HCEC 1CT (cell line): ENCODE measurements around the gene AGTRAP.

Experiments
- DNase-seq: peaks from one replicate; pipeline ENCODE4 v3.0.0-alpha.2; 2017

Gene AGTRAP

DNA sequence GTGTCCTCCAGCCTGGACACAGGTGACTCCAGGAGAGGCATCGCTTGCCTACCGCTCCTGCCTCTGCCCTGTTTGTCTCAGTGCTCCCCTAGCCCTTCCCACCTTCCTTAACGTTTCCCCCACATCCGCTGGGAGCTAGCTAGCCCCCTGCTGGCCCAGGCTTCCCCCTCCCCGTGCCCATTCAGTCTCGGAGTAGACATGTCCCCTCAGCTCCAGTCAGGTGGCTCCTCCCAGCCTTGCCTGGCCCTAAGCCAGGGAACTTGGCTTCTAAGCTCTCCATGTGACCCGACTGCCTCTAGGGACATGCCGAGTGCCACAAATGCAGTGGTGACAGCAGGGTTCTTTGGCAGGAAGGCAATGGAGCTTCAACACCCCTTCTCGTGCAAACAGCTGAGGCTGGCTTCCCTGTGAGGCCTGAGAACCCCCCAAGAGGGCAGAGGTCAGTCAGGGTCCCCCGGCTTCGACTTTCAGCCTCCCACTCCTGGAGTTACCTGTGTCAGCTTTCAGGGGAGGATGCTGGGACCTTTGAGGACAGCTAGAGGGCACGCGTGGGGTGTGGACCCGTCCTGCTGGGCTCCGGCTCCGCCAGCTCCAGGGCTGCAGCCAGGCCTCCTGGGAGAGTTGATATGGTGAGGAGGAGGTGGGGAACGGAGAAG lies 28.2 kb upstream of the AGTRAP start:
- DNase-seq, result no peak

DNA sequence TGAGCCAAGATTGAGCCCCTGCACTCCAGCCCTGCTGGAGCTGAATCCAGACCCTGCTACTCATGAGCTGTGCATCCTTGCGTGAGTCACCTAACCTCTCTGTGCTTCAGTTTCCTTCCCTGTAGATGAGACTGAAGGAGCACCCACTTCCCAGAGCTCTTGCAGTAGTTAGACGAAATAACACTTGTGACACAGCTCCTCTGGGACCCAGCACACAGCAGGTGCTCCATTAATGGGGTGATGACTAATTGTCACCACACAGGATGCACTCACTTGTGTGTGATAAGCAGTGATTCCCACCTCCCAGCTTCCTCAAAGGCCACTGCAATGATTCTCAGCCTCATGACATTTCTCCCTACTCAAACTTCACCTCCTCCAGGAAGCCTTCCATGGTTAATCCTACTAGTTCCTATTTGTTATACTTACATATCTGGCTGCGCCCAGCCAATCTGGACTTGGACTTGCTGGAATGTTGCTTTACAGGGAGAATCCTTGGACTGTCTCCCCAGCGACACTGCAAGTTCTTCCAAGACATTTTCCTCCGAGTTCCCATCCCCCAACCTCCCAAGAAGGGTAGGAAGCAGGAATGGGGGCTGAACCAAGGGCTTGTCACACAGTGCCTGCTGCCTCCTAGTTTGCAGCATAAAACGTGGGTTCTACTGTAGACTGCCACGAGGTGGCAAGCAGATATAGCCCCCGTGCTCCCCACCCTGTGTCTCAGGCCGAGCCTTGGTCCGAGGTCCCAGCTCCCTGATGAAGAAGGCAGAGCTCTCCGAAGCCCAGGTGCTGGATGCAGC lies 27.2 kb upstream of the AGTRAP start:
- DNase-seq, result no peak

DNA sequence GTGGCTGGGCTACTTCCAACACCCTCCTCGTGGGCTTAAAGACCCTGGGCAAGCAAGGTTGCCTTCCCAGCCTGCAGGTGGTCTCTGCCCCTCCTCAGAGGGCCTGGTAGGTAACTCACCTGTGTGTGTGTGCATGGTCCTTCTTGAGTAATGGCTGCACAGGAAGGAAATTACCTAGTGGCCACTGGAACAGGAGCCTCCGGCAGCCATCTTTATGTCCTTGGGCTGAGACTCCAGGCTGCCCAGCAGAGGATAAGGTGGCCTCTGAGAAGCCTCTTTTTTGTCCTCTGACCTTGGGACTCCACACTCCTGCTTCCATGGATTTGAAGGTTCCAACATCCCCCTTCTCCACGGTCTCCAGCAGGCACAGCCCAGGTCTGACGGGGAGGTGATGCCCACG lies 24.4 kb upstream of the AGTRAP start:
- no peak for DNase-seq

DNA sequence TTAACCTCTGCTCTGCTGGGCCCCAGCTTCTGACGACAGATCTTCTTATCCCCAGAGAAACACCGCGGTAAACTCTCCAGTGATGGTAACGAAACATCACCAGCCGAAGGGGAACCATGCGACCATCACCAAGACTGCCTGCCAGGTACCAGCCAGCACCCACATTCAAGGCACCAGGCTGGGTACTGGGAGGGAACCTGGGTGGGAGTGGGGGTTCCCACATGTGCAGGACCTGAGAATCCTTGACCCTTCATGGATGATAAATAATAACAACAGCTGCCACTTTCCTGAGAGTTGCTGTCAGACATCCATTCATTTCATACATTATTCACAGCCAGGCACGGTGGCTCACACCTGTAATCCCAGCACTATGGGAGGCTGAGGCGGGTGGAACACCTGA lies 23.7 kb upstream of the AGTRAP start:
- DNase-seq, result no peak

DNA sequence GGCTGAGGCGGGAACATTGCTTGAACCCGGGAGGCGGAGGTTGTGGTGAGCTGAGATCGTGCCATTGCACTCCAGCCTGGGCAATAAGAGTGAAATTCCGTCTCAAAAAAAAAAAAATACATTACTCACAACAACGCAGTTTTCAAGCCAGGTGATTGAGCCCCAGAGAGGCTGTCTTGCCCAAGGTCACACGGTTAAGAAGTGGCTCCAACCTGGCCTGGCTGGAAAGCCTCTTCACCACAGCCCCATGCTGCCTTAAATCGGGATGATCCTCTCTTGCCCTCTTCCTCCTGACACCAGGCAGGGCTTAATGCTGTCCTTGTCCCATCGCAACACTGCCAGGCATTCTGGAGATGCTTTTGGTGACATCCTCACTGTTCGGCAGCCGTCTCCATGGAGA lies 22.8 kb upstream of the AGTRAP start:
- no peak for DNase-seq

DNA sequence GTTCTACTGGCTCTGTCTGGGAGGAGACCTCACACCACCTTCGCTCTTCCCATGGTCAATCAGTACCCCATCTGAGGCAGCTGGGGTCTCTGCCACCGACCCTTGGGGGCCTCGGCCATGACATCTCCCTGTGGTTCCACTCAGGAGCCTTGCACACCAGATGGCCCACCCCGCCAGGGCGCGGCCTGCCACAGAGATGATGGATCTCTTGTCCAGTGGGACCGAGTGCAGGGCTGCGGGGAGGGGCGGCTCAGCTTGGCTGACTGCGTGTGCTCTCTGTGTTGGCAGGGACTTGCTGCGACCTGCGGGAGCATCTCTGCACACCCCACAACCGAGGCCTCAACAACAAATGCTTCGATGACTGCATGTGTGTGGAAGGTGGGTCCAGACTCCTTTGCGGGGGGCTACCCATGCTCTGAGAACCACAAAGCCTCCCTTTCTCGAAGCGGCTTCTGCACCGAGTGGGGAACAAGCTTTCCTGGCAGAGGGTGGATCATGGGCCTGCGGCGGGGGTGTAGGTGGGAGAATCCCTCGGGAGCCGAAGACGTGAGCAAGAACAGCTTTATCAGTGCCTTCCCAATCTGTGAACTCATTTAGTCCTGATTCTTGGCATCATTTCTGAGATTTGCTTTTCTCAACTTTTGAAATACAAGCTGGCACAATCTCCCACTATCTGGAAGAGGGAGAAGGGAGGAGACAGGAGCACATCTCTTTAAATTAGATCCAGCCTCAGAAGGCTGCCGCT lies 20.9 kb upstream of the AGTRAP start:
- no peak for DNase-seq

DNA sequence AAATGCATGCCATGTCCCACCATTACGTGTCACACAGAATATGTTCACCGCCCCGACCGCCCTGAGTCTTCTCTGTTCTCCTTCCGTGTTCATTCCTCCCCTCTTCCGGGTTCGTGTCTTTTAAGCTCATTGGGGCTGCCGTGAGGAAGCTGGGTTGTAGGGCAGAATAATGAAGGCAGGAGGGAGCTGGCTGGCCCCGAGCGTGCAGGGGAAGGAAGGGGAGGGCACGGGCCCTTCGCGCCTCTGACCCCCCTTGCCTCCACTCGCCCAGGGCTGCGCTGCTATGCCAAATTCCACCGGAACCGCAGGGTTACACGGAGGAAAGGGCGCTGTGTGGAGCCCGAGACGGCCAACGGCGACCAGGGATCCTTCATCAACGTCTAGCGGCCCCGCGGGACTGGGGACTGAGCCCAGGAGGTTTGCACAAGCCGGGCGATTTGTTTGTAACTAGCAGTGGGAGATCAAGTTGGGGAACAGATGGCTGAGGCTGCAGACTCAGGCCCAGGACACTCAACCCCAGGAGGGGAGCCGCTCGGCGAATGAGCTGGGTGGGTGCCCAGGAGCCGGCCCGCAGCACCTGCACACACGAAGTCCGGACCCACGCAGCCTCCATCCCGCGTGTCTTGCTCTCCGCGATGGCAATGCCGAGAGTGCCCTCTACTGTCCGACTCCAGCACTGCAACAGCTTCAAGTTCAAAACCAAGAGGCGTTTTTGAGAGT lies 16.5 kb upstream of the AGTRAP start:
- peak; percentile 30 for DNase-seq

DNA sequence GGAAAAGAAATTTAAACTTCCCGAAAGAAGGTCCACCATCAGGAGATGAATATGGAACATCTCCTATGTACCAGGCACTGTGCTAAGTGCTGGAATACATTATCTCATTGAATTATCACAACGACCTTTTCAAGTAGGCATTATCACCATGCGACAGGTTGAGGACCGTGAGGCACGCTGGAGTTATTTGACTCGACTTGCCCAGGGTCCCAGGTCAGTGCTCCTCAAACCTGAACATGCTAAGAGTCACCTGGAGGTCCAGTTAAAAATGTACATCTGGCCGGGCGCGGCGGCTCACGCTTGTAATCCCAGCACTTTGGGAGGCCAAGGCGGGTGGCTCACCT lies 15.9 kb upstream of the AGTRAP start:
- DNase-seq, result no peak

DNA sequence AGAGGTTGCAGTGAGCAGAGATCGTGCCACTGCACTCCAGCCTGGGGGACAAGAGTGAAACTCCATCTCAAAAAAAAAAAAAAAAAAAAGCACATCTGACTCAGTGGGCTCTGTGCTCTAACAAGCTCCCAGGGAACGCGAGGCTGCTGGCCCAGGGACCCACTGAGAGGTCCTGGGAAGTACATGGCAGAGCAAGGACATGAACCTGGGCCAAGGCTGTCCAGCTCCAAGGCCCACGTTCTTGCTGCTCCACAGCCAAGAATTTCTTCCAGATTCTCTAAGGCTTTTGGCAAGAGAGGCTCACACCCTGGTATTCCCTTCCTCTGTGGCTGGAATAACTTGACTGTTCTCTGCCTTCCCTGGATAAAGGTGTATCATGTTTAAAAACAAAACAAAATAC lies 15.4 kb upstream of the AGTRAP start:
- DNase-seq, result no peak

DNA sequence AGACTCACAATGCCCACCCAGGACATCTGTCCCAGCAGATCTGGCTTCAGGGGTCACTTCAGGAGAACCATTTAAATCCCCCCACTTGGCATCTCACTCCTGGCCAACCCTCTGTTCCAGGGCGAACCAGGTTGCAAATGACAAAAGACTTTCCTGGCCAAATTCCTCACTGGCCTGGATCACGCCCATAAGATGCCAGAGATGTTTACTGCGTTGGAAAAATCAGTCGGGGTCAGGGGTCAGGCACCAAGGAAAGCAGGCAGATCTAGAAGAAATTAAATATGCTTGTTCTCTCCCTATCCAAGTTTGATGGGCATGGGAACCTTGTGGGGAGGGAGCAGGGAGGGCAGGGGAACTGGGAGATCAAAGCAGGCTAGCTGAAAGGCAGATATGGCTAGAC lies 14.6 kb upstream of the AGTRAP start:
- DNase-seq, result no peak

DNA sequence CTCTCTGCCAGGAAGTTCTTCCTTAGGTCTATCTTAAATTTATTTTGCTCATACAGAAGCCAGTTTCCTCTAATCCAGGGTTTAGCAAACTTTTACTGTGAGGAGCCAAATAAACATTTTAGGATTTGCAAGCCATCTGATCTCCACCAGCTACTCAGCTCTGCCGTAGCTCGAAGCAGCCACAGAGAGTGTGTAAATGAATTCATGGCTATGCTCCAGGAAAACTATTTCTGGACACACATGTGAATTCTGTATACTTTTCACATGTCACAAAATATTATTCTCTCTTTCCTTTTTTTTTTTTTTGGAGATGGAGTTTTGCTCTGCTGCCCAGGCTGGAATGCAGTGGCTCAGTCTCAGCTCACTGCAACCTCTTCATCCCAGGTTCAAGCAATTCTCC lies 13.4 kb upstream of the AGTRAP start:
- DNase-seq, result no peak

DNA sequence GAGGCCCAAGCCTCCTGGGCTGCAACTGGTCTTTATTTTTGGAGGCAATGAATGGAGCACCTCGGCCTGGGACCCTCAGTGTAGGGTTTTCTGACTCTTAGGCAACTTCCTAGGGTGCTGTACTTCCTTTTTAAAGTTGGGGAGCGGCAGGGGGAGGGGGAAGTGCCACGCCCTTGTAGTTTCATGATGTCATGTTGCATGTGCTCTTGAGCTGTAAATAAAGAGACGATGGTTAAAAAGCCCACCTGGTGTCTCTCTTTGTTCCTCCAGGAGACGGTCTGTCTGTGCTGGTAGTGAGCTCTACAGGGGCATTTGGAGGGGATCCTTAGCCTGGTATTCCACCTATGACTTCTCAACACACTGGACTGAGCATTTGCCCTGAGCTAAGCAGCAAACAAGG lies 10.3 kb upstream of the AGTRAP start:
- no peak for DNase-seq

DNA sequence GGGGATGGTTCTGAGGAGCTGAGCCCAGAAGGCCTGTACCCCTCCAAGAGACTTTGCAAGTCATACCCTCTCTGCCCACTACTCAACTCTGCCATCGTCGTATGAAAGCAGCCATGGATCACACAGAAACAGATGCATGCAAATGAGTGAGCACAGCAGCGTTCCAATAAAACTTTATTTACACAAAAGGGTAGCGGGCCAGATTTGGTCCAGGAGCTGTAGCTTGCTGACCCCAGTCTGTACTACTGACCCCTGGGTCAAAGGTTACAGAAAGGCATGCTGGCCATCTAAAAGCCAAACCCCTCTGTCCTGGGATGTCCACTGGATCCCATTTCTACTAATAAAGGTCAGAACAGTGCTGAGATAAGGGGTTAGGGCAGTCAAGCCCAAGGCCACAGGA lies 8.8 kb upstream of the AGTRAP start:
- no peak for DNase-seq

DNA sequence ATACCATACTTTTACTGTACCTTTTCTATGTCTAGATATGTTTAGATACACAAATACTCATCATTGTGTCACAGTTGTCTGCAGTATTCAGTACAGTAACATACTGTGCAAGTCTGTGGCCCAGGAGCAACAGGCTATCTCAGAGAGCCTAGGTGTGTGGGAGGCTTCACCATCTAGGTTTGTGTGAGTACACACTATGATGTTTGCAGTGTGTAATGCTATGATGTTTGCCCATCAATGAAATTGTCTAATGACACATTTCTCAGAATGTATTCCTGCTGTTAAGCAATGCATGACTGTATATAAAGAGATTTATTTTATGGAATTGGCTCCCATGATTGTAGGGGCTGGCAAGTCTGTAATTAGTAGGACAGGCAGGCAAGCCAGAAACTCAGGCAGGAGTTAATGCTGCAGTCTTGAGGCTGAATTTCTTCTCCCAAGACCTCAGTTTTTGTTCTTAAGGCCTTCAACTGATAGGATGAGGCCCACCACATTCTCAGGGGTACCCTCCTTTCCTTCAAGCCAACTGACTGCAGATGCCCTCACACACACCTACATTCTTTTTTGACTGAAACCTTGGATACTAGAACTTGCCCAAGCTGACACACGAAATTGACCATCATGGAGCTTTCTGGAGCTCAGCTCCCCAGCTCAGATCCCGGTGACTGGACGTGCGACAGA lies 7.7 kb upstream of the AGTRAP start:
- no peak for DNase-seq

DNA sequence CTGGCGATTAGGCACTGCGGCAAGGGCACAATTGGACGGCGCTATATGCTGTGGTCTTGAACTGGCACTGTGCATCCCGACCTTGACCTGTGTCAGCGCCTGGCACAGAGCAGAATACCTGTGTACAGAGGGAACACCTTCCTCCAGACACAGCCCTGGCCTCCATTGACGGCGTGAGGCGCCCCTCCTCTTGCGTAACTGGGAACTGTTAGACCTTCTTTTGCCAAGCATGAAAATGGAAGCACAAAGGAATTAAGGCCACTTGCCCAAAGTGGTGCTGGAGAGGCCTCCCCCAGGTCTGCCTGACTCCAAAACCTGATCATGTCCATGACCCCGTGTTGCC lies 6.8 kb upstream of the AGTRAP start:
- no peak for DNase-seq

DNA sequence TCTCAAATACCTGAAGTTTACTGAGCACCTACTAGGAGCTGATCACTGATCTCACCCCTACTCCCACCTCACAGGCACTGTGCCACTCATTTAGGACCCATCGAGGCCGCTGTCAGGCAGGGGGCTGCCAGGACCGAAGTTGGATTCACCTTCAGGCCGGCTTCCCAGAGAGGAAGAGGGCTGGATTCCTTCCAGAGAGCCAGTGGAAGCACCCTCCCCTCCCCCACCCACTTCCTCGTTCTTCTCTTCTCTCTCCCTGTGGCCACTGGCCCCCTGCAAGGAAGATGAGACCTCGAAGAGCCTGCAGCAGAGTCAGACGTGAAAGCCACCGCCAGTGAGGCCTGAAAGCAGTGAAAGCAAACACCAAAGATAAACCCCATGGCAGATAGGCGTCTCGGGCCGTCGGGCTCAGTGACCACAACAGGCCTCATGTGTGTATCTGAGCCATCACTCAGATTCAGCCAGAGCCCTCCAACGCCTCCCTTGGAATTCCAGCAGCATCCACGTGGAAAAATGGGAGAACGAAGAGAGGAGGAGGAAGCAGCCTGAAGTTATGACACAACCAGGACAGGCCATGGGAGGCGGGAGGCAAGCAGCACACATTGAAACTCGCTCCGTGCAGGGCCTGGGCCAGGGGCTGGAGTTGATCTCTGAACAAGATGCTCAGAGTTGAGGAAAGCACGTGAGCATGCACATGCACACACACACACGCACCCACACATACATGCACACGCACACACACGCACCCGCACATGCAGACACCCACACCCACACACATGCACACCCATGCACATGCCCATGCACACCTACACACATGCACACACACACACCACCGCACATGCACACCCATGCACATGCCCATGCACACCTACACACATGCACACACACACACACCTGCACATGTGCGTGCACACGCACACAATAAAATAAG lies 6.2 kb upstream of the AGTRAP start:
- no peak for DNase-seq

DNA sequence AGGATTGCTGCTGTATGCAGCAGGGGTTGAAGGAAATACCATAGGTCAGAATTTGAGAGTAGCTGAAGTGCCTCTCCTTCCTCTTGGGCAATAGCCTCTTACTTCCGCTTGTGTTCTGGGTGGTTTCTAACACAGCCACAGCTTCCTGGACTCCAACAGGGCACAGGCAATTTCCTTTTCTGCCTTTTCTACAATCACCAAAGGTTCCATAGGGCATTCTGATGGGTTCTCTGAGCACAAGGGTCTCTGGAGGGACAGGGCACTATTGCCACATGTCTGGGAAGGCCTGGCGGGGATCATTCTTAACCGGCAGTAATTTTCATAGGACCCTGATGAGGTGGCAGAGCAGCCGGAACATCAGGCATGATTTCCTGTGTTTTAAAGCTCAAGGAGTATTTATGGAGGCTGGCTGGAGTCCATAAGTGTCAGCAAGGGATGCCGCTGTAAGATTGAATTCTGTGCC lies 5.5 kb upstream of the AGTRAP start:
- no peak for DNase-seq

DNA sequence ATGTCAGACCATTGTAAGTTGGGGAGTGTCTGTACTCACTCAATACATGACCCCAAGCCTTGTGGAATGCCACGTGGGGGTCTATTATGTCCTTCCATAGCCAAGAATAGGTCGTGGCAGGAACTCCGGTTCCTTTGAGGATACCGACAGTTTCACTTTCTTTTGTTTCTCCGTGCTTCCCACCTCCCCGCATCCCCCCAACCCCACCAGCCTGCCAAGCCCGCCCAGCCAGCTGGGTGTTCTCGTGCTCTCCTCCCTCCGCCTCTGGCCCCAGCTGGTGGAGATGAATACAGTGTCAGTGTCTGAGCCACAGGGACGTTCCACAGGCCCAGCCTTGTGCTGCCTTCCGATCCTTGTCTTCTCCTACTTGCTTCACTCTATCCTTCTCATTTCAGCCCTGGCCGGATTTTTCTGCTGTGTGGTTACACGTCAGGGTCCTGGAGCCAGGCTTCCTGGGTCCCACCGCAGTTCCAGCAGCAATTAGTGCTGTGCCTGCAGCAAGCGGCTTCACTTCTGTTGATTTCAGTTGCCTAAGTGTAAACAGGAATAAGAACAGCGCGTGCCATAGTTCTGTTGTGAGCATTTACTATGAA lies 4.1 kb upstream of the AGTRAP start:
- DNase-seq, result peak; percentile 64

DNA sequence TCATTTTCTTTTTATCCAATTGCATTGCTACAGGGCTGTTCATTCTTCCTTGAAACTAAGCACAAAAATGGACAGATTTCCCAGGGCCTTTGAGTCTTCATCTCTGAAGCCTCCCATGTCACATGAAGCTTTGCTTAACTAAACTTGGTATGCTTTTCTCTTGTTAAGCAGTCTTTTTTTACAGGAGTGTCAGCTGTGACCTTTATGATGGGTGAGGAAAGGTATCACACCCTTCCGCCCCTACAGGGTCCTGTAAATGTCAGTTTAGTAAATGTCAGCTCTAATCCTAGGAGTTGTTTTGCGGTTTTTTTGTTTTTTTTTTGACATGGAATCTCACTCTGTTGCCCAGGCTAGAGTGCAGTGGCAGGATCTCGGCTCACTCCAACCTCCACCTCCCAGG lies 2.6 kb upstream of the AGTRAP start:
- no peak for DNase-seq

DNA sequence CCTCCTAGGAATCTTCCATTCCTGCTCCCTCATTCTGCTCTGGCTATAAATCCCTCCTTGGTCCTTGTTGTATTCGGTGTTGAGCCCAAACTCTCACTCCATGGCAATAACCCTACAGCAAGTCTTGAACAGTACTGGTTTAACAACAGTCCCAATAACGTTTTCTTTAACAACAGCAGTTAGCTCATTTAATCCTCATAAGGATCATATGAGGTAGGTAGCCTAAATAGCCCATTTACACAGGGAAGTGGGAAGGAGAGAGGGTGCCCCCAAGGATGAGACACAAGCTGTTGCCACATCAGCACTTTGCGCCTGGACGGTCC lies 444 bp upstream of the AGTRAP start:
- no peak for DNase-seq
